WI38 (cell line): ENCODE results near the gene HM13.

Experiments used
- H3K4me3 ChIP-seq: 2 replicates; pipeline ENCODE4 v1.5.1; 2011; ENCODE audit warnings: low read depth, mild to moderate bottlenecking, control low read depth, low read length
- CTCF ChIP-seq: IDR thresholded peaks from 2 replicates; pipeline ENCODE4 v1.5.1; 2012; ENCODE audit warnings: low read depth, mild to moderate bottlenecking, control low read depth, low read length

HM13 gene

GRCh38 chr20:31475472-31476293, 38.6 kb upstream of the HM13 start:
- TF ChIP-seq CTCF, result no peak
- H3K4me3 ChIP-seq, result no peak overlapping the region

GRCh38 chr20:31476294-31476585, 38.0 kb upstream of the HM13 start:
- TF ChIP-seq CTCF, result no peak
- no peak overlapping the region for H3K4me3 ChIP-seq

GRCh38 chr20:31476643-31477215, 37.5 kb upstream of the HM13 start:
- TF ChIP-seq CTCF, result no peak
- no peak overlapping the region for H3K4me3 ChIP-seq

GRCh38 chr20:31484001-31484400, 30.2 kb upstream of the HM13 start:
- no peak for TF ChIP-seq CTCF
- no peak overlapping the region for H3K4me3 ChIP-seq

GRCh38 chr20:31485450-31486339, 28.5 kb upstream of the HM13 start:
- no peak for TF ChIP-seq CTCF
- H3K4me3 ChIP-seq, result no peak overlapping the region

GRCh38 chr20:31488115-31488514, 26.1 kb upstream of the HM13 start:
- no peak for TF ChIP-seq CTCF
- no peak overlapping the region for H3K4me3 ChIP-seq

GRCh38 chr20:31489152-31489551, 25.1 kb upstream of the HM13 start:
- no peak for TF ChIP-seq CTCF
- no peak overlapping the region for H3K4me3 ChIP-seq
